GM21423 (cell line): ENCODE measurements around the gene DCTD.
A peak's percentile ranks its signal among the peaks of the same experiment; 100 is the strongest.

Source experiments
- ATAC-seq: cut with Tn5 transposase; IDR thresholded peaks from one replicate; pipeline ENCODE4 v1.9.1; 2021; ENCODE audit warnings: mild to moderate bottlenecking, moderate library complexity; ENCODE audit not compliant: unreplicated experiment

DCTD gene

DNA sequence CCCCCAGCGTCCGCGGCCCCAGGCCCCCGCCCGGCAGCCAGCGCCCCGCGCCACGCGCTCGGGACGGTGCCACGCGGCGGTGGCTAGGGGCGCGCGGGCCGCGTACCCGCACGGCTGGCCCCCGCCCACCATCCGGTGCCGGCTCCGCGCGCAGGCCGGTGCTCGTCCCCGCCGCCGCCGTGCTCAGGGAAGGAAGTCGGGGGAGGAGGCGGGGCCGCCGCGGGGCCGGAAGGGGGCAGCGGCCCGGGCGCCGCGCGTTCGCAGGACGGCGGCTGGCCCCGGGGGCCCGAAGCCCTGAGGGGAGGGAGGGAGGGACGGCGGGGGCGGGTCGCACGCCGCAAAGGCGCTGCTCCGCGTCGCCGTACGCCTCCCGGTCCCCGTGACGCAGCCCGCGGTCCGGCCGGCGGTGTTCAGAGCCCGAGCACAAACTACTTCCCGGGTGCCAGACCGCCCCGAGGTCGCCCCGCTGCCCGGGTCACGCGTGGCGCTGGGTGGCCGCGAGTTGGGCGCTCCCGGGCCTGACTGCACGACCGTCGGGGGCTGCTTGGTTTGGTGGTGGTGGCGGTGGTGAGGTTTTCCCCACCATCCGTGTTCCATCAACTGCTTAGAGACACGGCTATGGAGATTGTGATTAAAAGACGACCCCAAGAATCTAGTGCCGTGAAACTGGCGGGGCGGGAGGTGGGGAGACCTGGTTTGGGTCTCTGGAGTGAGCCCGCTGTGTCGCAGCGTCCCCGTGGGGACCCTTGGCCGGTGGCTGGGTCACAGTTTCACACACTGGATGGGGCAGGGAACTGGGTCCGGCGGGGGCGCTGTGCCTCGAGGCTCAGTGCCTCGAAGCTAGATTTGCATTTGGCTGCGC lies at the start of gene DCTD:
DCTD (minus strand) TSS at position 205 of the 862 bp plus-strand sequence. CDS start 1,818 bp downstream, outside the sequence.
- ATAC-seq, result peak; percentile 82

- no peak for ATAC-seq
Observed at GRCh38 chr4:182960746-182961145, 43.6 kb upstream of the DCTD start.

- ATAC-seq, result no peak
Observed at GRCh38 chr4:182960228-182960627, 43.0 kb upstream of the DCTD start.

- no peak for ATAC-seq
Observed at GRCh38 chr4:182955411-182955810, 38.2 kb upstream of the DCTD start.

DNA sequence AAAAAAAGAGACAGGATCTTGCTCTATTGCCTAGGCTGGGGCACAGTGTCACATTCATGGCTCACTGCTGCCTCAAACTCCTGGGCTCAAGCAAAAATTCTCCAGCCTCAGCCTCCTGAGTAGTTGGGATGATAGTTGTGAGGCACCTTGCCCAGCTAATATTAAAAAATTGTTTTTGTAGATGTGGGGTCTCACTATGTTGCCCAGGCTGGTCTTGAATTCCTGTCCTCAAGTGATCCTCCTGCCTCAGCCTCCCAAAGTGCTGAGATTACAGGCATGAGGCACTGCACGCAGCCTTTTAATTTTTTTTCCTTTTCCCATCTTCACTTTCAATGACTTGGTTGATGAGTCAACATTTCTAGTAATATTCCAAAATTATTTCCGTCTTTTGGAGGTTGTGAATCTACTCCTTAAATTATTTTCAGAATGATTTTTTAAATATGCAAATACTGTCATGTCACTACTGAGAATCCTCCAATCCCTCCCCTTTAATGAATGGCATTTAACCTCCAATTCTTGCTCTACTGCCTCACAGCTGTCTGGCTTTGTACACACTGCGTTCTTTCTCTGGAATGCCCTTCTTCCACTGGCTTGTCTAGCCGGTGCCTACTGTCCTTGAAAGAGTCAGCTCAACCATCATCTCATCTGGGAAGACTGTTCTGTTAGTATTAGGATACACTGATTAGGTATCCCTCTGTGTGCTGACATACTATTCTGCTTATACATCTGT lies 27.5 kb upstream of the DCTD start:
- no peak for ATAC-seq

GRCh38 chr4:182939680-182940079 lies 22.5 kb upstream of the DCTD start:
- ATAC-seq, result no peak

DNA sequence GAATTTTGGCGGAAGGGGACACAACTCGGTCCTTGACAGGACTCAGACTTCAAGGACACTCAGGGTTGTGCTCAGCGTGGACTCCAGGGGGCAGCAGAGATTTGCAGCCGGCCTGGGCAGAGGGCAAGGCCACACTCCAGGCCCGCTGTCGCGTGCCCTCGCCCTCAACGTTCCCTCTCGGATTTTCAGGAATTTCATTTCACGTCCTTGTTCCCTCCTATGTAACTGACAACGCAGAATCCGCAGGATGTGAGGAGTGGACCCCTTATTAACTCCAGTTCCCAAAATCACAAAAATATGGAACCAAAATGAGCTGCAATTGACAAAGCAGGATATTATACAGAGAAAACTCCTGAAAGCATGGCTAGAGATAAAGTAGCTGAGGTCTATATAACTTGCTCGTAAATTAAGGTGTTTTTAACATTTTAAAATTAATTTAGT lies 21.0 kb upstream of the DCTD start:
- peak; percentile 99 for ATAC-seq

DNA sequence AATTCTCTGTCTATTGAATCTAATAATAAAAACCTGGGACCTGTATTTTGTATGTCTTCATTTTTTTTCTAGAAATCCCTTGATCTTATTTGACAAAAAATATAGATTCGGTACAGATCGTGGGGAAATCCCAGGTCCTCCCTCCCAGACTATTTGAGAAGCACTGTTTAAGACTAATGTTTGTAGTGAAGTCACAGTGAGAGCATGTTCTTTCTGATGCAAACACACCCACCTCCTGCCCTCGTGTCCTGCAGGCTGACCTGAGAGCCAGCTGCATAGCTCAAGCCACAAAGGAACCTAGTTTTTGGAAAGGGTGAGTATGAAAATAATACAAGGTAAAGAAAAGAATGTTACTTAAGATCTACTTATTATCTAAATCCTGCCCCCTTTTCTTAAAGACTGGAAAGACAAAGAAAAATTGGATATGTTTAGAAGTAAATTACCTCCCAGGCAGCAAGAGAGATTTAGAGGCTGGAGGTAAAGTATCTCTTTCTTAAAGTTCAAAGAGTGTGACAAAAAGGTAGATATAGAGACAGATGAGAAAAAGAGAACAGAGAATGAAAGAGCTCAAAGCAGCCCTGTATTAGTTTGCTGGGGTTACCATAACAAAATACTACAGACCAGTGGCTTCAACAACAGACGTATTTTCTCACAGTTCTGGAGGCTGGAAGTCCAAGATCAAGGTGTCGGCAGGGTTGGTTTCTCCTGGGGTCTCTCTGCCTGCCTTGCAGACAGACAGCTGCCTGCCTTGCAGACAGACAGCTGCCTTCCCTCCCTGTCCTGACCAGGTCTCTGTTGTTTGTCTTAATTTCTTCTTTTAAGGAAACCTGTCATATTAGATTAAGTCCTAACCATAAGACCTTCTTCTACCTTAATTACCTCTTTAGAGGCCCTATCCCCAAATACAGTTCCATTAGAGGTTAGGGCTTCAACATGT lies 20.4 kb upstream of the DCTD start:
- ATAC-seq, result peak; percentile 21

- ATAC-seq, result no peak
Observed at GRCh38 chr4:182932651-182933050, 15.5 kb upstream of the DCTD start.

DNA sequence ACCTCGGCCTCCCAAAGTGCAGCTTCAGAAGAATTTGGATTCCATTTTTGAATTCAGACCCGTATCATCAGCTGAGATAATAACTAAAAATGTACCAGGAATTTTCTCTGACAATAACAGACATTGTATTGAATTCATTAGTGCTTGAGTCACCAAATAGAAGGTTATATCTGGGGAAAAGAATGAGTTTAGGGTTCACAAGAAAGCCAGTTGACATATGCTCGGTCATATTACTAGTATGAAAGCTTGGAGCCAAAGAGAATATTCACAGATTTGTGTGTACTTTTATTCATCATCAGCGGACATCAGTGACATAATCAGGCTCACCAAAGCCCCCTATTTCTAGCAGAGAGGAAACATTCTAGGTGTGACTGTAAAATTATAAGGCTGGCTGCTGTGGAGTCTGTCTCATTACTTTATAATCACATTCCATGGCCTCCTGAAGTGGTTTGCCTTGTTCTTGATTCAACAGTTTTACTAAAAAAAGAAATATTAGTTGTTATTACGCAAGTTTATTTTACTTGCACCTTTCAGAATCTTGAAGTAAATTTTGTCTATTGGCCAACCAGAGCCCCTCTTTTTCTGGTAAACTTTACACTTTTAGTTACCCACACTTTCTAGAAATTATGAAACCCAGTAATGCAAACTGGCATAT lies 14.6 kb upstream of the DCTD start:
- ATAC-seq, result no peak

DNA sequence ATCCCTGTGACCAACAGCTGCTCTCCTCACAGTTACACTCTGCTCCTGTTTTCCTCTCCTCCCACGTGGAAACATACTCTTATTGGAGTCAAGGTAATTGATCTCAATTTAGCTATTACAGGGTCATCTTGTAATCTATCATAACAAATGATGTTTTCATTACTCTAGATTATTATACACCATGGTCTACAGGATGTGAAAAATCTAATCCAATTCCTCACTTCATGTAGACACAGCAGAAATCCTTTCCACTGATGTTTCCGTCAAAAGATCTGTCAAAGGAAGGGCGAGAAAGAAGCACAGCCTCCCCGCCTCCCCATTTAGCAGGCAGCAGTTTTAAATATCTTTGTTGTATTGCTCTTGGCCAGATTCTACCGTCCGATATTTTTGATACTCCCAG lies 13.7 kb upstream of the DCTD start:
- ATAC-seq, result no peak

- no peak for ATAC-seq
Observed at GRCh38 chr4:182929296-182929695, 12.1 kb upstream of the DCTD start.

- no peak for ATAC-seq
Observed at GRCh38 chr4:182928061-182928460, 10.9 kb upstream of the DCTD start.

DNA sequence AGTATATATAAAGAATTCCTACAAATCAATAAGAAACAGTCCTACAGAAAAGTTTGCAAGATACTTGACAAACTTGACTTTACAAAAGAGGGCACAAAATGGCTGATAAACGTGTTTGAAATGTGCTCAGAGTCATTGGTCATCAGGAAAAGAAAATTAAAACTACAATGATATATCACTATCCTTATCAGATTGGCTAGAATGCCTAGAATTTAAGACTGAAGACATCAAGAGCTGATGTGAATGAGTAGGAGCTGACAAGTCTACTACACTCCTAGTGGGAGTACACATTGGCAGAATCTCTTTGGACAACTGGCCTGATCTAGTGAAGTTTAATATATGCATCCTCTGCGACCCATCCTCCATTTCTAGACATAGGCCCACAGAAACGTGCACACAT lies 10.3 kb upstream of the DCTD start:
- ATAC-seq, result no peak

GRCh38 chr4:182925855-182926254 lies 8.7 kb upstream of the DCTD start:
- no peak for ATAC-seq

- peak; percentile 100 for ATAC-seq
Observed at GRCh38 chr4:182925298-182925757, 8.1 kb upstream of the DCTD start.

DNA sequence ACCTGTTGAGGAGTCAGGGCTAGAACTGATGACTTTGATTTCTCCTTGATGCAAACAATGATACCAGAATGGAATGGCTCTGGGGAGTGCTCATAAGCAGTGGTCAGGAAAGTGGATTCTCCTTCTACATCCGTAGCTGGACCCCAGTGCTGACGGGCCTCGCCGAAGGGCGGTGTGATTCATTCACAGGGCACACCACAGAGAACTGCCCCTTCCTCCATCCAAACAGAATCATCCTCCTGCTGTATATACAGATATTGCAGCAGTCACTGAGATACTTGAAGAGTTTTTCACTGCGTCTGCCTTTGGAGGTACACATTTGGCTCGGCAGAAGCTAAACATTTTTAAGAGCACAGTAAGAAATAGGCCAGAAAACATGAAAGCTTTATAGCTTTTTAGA lies 7.3 kb upstream of the DCTD start:
- ATAC-seq, result no peak

GRCh38 chr4:182923796-182924340 lies 6.7 kb upstream of the DCTD start:
- no peak for ATAC-seq

DNA sequence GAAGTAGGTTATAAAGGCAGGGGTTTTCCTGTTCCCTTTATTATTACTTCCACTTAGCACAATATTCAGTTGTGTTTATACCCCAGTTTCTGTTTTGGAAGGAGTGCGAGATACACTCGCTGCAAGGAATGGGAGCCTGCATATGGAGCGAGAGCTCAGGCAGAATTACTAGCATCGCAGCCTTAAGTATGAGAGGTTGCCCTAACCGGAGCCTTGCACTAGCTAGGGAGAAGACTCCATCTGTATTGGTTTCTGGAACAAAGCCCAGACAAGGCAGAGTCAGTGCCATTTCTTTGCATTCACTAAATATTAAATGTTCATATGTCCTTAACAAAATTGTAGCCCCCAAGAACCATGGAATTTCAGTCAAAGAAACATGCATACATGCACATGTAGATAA lies 6.2 kb upstream of the DCTD start:
- ATAC-seq, result no peak
